ELR (cell line): ENCODE measurements around the gene TMEM171.

Experiments used
- DNase-seq: peaks from one replicate; pipeline ENCODE4 v3.0.0-alpha.2; 2015; ENCODE audit warnings: low read depth

TMEM171 gene

DNA sequence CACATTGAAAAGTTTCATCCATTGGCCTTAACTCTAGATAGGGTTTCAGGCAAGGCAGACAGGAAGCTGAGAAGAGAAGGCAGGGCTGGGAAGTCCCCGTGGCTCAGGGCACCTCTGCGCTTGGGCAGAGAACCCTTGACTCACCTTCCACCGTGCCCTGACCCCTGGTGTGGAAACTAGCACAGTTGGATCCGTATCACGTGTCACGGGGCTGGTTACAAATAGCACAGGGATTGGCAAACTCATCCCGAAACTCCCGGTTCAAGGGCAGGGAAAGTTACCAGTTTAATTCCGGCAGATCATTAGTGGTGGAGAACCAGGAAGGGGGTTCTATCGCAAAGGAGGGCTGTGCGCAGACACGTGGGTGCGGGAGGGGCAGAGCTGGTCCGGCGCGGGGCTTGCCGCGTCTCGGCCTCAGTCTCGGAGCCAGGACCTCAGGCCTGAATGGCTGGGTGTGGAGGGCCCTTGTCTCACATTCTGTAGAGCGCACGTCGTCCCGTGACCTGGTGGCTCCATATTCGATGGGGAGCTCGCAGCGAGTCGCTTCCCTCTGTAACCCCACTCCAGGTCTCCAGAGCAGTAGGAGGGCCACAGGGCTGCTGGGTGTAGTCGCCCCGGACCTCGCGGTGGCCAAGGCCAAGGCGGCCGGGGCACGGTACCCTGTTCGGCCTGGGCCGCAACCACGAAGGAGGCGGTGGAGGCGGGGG is 771 bp upstream of the TMEM171 start:
- DNase-seq, result peak; percentile 10

DNA sequence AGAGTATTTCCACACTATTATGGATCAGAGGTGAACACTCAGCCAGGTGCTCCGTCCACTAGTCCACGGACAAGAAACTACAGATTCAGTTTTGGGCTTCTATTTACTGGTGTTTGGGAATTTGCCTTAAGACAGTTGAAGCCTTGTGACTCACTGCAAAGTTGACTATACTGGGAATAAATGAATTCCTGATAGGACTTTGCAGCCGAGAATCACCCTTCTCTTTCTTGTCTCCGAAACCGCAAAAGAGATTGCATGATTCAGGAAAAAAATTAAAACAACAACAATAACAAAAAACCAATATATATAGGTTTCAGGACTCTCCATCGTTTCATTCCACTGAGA is 716 bp downstream of the TMEM171 start:
- peak; percentile 60 for DNase-seq

DNA sequence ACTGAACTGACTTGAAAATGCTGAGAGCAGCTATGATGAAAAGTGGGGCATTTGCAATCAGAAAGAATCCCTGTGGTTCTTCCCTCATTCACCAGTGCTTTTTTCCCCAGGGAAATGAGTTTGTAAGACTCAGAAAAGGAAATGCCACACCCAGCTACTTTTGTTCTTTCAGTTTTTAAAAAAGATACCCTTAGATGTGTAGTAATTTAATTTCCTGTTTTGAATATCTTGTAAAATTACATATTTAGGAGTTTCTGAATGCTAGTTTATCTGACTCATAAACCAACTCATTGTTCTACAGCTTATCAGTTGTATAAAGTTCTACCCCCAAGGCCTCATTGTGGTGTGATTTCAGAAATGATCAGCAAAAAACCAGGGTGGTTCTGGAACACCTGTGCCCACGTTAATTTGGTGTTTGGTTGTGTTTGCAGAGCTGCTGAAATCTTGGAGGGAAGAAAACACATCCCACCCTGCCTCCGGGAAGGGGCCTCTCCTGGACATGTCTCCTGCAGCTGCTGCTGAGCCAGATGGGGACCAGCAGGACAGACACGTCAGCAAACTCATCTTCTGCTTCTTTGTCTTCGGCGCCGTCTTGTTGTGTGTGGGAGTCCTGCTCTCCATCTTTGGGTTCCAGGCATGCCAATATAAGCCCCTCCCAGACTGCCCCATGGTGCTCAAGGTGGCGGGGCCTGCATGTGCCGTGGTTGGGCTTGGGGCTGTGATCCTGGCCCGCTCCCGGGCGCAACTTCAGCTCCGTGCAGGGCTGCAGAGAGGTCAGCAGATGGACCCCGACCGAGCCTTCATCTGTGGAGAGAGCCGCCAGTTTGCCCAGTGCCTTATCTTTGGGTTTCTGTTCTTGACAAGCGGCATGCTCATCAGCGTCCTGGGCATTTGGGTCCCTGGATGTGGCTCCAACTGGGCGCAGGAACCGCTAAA is 2.8 kb downstream of the TMEM171 start:
- peak; percentile 76 for DNase-seq

DNA sequence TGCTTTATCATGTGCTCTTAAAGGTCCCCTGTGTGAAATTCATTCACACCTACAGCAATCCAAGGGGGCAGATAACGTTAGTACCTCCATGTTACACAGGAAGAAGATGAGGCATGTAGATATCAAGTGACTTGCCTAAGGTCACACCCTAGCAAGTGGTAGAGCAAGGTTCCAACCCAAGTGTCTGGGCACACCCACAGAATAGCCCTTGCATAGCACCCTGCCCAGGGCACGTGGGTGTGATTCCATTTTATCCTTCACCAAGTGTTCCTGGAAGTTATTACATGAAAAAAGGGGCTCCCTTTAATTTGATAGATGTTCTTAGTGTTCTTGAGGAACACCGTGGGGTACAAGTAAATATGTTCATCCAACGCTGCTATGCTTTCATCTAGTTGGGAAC is 4.9 kb downstream of the TMEM171 start:
- DNase-seq, result no peak

DNA sequence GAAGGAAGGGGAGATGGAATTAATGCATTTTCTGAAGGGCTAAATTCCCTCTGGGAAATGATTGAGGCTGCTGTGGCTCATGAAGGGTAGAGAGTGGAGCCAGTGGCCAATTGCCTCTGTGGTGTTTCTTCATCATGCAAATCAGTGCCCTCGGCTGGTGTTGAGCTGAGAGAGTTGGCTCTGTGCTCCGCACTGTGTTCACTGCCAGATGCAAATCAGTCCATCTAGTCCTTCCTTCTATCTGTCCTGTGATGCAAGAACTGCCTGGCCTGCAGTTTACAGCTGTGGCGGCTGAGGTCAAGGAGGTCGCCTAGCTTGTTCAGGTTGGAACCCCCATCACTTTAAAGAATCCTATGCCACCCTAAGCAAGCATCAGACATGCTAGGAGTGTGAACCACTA is 6.0 kb downstream of the TMEM171 start:
- DNase-seq, result no peak

DNA sequence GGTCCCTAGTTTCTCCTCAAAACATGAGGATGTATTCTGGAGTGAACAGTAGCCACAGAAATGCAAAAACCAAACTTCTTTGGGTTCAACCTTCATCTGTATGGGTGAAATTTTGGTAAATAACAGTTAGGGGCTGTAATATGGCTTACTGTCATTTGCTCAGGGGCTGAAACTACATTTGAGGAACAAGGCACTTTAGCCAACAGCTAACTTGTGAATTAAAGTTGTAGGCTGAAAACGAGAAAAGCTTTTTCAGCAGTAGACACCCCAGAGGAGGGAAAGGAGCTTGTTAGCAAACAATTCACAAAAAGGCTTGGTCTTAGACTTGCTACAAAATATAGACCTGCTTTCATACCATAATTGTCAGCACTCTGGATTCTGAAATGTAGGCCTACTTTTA is 6.6 kb downstream of the TMEM171 start:
- DNase-seq, result no peak

DNA sequence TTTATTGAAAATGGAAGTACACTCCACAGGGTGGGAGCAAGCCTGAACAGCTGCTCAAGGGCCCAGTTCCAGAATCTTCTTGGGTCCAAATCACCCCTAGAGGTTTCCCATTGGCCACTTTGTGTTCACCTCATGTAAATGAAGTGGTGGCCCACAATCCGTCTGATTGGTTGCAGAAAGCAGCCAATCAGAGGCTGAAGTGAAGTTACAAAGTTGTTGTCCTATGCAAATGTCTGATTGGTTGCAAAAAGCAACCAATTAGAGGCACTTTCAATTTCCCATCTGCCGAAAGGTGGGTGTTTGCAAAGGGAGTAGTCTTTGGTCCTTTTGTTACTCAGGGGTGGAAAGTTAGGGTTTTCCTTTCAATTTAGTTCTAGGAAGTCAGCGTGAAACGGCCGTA is 8.8 kb downstream of the TMEM171 start:
- DNase-seq, result no peak

DNA sequence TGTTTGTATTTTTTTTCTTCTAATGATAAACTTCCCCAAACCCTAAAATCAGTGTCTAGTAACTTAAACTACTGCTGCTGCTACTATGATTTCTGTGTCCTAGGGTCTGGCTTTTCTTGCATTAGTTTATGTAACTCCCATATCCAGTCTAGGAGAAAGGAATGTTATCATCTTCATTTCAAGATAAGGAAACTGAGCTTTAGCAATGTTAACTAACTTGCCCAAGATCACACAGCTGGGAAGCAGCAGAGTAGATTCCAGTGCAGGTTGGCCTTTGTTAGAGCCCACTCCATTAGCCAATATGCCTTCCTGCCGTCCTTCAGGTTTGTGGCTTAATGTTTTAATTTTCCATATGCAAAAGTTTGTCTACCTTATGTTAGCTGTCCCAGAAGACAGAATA is 10.4 kb downstream of the TMEM171 start:
- DNase-seq, result no peak

DNA sequence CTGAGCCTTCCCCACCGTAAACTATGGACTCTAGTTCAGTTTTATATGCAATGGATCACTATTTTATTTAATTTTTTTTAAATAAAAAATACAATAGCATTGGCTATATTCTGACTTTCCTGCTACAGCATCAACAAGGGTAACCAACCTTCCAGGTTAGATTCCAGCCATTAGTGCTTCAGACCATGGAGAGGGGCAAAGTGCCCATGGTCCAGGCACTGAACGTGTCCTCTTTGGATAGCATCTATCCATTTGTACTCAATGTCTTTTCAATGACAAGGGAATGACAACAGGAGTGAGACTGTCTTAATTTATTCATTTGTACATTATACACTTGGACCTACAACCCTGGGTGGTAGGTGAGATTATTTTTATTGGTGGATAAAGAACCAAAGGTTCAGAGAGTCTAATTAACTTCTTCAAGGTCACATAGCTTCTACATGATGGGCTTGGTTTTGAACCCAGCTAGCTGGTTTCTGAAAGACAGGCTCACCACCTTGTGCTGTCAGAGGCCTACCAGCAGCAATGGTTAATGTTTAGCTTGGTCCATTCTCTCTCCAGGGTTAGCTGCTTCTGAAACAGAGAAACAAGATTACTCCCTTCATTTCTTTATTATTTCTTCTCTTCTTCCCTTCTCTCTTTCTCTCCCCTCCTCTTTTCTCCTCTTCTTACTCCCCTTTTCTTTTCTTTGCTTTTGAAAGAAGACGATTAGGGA is 11.5 kb downstream of the TMEM171 start:
- no peak for DNase-seq

DNA sequence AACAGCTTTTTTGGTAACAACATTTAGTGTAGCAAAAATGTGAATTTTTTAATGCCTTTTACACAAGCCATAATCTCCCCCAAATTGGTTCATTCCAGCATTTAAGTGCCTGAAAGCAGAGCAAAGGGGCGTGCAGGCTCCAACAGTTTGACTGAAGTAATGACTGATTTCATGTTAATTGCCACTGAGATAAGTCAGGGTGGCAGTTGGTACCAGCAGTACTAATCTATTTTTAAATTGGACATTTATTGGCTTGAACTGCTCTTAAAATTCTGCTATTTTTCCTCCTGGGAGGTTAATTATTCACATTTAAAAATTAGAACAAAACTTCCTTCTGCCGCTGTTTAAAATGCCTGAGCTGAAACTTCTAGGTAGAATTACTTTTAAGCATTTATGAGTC is 12.4 kb downstream of the TMEM171 start:
- DNase-seq, result no peak

DNA sequence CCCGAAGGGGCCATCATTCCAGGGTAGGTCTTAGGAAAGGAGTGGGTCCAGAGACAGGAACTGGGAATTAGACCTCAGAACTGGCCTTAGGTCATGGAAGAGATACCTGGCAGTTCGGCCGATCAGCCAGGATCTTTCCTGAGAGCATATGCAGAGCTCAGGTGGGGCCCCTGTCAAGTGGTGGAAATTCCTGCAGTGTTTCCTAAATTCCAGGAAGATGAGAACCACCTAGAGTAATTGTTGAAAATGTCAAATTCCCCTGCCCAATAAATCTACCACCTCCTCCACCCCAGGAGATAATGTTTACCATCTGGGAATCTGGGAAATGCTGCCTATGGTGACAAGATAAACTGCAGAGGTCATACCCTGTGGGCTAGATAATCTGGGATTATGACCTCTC is 14.6 kb downstream of the TMEM171 start:
- DNase-seq, result no peak

DNA sequence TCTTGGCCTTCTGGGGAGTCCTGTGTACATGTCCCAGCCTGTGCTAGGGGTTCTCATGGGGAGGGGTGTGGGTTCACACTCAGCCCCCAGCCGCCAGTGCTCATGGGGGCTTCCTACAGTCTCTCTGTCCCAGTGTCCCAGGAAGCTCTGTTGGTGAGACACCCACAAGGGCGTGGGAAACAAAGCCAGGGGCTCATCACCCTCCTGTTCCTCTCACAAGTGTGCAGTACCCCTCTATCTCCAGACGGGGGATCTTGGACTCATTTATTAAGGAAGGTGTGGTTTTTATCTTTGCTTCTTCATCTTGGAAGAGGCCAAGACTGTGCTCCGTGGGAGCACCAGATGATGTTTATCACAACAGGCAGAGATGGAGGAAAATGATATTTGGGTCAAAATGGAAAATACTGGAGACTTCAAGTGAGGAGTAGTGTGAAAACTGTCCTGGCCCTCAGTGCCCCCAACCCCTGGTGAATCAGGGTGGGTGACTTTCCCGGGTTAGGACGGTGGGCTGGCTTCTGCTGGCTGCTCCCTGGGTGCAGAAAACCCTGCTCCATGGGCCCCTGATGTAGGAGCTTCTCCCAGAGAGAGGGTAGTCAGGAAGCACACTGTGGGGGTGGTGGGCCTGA is 15.2 kb downstream of the TMEM171 start:
- DNase-seq, result peak; percentile 83

DNA sequence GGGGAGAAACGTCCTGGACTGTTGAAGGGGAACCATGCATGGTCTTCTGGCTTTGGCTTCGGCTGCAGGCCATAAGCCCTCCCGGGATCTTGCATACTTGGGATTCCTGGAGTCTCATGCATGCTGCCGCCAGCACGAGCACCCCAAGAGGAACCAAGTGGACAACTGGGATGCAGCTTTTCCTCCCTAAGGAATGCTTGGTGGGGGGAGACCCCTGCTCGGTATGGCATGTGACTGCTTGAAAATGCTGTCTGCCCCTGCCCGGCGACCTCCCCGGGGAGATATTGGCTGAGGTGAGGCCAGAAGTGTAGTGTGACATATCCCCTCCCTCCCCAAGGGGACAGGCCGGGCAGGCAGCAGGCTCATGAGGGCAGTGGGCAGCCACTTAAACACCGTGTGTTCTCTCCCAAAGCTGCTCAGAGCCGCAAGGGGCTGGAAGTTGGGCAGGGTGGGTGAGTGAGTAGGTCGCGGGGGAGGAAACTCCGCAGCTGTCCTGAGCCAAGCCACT is 15.7 kb downstream of the TMEM171 start:
- no peak for DNase-seq

DNA sequence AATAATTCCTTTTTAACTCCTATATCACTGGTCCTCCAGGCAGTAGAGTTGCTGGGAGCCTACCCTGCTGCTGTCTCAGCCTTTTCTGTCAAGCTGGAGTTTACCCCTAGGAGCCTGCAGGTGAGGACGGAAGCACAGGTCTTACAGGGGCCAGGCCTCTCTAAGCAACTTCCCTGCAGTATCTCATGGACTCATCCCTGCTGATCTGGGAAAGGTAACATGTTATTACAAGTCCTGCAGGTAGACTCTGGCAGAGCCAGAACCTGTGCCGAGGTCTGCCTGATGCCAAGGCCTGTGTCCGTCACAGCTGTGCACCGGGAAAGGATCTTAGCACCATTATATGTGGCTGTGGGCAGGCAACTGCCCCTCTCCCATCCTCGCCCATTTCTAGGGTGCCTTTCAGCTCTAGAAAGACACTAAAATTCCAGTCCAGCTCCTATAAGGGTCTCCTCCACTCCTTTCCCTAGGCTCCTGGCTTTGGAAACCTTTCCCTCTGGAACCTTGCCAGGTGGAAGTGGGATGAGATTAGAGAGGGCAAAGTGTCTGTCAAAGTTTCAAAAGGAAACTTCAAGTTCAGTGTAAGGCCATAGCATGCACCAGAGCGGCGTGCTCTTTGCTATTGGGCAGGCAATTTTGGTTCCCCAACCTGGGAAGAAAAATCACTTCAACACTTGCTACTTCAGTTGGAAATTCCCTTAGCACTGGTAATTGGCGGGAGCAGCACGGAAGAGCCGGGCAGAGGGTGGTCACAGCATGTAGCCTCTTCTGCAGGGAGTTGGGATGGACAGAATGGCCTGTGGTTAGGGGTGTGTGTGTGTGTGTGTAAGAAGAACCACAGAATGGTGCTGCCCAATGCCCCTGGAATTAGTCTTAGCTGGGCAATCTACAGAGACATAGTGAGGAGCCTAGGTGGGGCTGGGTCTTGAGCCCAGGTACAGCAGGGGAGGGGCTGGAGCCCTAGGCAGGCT is 17.5 kb downstream of the TMEM171 start:
- no peak for DNase-seq

DNA sequence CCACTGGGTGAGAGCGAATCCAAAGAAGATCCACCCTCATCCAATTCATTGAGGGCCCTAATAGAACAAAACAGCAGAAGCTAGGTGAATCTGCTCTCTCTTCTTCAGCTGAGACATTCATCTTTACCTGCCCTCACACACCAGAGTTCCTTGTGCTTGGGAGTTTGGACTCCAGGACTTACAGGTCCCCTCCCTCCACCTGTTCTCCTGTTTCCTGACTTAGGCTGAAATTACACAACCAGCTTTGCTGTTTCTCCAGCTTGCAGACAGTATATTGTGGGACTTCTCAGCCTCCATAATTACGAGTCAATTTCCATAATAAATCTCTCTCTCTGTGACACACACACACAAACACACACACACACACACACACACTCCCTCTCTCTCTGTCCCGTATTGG is 19.1 kb downstream of the TMEM171 start:
- no peak for DNase-seq

DNA sequence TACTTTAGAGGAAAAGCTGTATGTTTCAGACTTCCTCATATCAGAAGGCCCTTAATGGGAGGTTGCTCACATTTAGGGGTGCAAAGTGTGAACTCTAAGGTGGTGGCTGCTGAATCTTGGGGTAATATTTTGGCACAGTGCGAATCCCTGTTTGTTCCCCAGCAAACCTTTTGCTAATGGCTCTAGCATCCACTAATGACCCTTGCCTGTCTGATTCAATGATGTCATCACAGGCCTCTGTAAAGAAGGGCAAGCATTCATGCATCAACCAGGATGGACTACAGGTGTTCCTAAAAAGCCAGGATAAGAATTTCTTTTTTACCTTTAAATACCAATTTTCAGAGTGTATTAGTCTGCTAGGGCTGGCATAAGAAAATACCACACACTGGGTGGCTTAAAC is 20.4 kb downstream of the TMEM171 start:
- no peak for DNase-seq

DNA sequence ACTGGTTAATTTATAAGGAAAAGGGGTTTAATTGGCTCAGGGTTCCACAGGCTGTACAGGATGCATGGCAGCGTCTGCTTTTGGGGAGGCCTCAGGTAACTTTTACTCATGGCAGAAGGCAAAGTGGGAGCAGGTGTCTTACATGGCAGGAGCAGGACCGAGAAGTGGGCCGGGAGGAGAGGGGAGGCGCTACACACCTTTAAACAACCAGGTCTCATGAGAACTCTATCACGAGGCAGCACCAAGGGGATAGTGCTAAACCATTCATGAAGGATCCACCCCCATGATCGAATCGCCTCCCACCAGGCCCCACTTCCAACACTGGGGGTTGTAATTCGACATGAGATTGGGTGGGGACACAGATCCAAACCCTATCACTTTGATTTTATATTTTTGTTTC is 21.7 kb downstream of the TMEM171 start:
- DNase-seq, result no peak

DNA sequence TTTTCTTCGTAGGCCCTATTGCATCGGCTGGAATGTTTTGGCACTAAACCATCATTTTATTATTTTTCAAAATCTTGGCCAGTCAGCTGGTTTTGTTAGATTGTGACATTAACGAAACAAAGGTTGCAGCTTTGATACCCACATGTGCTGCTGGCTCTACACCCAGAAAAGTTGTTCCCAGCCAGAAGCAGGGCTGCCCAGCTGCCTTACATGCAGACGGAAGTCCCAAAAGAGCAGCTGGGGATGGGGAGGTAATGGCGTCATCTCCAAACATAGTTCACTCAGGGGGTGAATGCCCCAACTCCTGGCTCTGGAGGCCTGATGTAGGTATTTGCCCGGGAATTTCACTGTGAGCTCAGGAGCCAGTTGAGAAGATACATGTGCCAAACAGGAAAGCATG is 23.3 kb downstream of the TMEM171 start:
- DNase-seq, result no peak

DNA sequence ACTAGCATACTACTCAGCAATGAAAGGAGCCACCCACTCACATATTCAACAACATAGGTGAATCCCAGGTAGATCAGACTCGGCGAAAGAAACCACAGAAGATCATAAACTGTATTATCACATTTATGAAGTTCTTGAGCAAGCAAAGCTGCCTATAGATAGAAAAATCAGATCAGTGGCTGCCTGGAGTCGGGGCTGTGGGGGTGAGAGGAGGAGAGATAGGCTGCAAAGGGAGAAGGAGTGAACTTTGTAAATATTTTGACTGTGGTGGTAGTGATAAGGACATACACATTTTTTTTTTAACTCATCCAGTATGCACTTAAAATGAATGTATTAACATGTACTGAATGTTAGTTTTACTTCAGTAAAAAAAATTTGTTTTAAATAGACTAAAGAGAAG is 29.2 kb downstream of the TMEM171 start:
- DNase-seq, result no peak

DNA sequence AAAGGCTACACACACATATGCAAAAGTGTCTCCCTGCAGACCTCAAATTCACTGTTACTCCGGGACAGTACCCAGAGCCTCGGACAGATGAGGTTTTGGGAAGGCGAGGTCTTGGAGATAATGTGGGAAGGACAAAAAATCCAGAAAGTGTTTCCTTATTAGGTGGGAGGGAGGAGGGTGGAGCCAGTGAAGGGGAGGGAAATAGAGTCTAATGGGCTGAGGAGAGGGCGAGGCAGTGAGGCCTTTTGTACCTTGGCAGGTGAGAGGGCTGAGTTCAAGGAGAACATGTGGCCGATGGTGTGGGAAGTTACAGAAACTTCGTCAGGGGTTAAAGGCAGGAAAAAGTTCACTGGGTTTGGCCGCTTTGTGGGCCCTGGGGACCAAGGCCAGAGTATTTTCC is 30.5 kb downstream of the TMEM171 start:
- DNase-seq, result no peak

DNA sequence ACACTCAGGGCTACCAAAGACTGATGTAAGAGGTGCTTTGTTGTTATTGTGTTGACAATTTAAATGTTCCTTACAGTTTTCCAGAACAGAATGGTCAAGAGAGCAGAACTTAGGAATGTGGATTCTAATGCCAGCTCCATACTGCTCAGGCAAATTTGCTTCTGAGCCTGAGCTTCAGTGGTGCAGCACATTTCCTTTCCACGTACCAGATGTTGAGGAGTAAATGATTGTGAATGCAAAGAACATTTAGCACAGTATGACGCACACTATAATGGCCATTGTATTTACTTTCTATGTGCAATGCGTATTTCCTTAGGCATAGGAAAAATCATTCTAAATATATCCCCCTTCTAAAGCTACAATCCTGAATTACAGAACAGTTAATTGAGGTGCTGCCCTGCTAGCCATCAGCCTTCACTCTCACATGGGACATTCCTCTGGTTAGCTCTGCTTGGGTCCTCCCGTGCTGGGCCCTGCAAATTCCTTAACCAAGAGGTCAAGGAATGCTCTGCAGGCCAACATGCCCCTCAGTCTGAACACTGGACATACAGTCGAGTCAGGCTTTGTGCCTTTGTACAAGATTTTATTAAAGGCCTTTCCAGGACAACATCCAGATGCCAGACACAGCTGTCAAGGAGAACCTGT is 31.5 kb downstream of the TMEM171 start:
- no peak for DNase-seq
